NCI-H146 treated with DMSO at 0.1 percent for 48 hours (cell line): ENCODE results near the gene AGAP1.
"Not testable (repeated sequence)": the region's sequence is repeated elsewhere in the genome, so short reads cannot be mapped to it uniquely, and the experiment has no call there.

ENCODE experiments used
- DNase-seq: peaks from one replicate; lab custom pipeline; 2025; ENCODE audit not compliant: unreplicated experiment; lab: John Stamatoyannopoulos, UW

The AGAP1 gene

DNA sequence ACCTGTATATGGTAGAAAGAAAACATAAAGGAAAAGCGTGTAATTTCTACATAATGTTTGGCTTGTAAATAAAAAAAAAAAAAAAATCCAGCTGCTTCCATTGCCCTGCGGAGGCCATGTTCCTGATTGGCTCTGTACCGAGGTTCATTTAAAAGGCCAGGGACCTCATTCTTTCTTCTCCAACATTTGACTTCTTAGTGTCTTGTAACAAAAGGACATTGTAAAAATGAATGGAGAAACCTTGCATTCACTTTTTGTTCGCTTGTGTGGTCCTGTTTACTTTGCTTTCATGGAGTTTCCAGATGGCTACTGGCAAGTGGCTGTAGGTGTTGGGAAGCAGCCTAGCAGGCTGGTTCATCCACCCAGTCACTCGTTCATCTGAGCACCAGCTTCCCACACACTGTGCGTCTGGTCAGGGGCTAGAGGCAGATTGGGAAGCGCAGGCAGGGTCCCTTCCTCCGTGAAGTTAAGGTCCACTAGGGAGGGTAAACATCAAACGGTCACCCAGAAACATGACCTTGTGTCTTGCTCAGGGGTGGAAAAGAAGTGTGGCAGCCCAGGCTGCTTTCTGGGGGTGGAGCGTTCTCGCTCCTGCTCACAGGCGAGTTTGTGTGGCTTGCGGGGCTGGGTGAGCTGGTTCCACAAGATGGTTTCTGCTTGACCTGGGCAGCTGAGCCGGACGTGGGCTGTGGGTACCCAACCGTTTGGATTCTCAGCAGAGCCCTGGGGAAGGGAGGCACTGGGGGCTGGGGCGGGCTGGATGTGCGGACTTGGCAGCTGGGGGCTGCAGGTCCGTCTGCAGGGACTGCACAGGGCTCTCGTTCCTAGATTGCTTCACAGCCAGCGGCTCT lies 260.7 kb downstream of the AGAP1 start:
- no peak for DNase-seq

DNA sequence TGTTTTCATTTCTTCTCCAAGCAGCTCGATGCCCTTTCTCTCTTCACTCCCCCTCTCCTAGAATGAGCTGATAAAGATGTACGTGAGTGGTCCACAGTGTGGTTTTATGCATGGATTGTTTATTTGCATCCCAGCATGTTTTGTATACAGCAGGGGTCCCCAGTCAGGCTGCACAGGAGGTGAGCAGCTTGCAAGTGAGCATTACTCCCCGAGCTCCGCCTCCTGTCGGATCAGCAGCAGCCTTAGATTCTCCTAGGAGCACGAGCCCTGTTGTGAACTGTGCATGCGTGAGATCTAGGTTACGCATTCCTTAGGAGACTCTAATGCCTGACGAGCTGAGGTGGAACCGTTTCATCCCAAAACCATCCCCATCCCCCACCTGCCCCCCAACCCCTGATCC lies 262.6 kb downstream of the AGAP1 start:
- no peak for DNase-seq

DNA sequence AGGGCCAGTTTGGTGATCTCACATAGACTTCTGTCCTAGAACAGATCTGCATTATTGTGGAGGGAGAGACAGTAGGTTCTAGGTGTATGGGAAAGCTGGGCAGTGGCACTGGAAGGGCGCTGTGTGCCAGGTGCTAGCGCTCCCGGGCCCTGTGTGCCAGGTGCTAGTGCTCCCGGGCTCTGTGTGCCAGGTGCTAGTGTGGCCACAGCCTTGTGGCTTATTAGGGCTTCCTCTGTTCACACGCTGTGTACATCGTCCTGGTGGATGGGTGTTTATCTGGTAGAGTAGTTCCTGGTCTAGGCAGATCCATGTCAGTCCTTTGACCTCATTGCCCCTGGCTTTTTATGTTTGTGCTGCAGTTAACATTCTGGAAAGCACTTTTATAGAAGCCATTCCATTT lies 263.4 kb downstream of the AGAP1 start:
- no peak for DNase-seq

DNA sequence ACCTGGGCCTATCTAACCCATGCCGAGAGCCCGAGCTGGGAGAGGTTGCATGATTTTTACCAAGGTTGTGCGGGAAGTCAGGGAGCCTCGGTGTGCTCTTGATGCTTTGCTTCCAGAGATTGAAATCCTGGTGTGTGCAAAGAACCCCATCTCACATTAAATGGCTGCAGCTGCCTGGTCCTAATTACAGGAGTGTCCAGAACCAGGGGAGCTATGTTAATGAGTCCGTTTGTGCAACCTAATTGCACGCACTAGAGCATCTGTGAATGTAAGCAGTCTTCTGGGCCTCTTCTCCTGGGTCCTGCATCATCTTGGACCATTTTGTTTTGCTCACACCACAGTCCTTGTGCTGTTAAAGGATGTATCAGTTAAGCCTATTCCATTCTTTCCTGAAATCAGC lies 263.8 kb downstream of the AGAP1 start:
- no peak for DNase-seq

DNA sequence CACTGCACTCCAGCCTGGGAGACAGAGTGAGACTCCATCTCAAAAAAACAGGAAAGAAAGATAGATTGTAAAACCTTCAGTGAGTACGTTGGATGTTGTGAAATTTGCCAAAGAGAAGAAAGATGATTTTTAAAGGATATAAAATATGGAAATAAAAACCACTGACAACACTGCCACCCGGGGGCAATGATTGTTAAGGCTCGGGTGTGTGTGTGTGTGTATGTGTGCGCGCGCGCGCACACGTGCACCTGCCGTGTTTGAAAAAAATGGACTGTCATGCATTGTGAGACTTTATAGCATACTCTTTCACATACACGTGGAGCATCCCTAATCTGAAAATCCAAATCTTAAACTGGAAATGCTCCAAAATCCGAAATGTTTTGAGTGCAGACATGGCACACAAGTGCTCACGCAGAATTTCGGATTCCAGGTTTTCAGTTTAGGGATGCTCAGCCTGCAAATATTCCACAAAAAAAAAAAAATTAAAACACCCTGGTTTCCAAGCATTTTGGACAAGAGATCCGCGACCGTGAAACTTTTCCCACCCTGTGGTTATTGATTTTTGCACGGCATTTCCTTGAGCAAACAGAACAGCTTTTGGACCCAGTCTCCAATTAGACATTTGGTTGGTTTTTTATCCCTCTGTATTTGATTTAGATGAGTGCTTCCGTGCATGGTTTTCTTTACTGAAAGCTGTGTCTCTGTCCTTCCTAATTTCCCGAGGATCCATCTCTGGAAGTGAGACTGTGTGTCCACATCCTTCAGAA lies 269.2 kb downstream of the AGAP1 start:
- no peak for DNase-seq

DNA sequence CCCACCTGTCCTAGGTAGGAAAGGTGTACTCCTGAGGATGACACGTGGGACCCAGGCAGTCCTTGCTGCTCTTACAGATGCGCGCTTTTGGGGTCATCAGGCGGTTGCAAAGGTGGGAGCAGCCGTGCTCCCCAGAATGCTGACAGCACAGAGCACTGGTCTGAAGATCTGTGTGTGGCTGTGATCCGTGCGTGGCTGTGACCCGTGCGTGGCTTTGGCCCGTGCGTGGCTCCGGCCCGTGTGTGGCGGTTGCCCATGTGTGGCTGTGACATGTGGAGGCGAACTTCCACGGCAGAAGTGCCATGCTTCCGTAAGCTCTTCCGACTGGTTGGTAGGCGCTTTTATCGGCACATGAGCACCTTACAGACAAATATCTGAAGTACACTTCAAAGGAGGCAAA lies 270.0 kb downstream of the AGAP1 start:
- DNase-seq, result no peak

DNA sequence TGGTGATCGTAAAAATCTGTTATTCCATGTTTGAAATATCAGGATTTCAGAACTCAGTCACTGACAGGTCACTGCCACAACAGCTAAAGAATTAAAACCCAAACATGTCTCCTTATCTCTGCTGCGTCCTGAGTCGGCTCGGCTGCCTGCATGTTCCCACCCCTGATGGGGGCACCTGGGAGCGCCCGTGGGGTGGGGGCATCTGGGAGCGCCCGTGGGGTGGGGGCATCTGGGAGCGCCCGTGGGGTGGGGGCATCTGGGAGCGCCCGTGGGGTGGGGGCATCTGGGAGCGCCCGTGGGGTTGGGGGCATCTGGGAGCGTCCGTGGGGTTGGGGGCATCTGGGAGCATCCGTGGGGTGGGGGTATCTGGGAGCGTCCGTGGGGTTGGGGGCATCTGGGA lies 270.6 kb downstream of the AGAP1 start:
- not testable (repeated sequence) for DNase-seq

DNA sequence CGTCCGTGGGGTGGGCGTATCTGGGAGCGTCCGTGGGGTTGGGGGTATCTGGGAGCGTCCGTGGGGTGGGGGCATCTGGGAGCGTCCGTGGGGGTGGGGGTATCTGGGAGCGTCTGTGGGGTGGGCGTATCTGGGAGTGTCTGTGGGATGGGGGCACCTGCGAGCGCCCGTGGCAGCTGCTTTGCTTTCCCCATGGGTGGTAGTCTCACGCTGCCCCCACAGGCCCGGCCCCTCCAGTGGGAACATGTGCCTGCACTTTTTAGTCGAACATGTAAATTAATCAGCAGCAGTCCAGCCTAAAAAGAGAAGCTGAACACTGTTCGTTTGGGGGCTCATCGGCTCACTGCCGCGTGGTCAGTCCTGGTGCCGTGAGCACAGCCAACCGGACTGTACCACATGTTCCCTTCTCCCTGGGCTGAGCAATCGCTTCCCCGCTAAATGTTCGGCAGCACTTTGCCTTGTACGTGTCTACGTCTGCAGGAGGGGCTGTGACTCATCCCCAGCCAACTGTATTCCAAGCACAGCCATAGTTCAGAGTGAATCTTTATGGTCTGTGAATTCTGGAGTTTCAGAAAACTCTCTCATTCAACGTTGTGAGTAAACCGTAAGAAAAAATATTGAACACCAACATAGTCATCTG lies 271.5 kb downstream of the AGAP1 start:
- DNase-seq, result no peak

DNA sequence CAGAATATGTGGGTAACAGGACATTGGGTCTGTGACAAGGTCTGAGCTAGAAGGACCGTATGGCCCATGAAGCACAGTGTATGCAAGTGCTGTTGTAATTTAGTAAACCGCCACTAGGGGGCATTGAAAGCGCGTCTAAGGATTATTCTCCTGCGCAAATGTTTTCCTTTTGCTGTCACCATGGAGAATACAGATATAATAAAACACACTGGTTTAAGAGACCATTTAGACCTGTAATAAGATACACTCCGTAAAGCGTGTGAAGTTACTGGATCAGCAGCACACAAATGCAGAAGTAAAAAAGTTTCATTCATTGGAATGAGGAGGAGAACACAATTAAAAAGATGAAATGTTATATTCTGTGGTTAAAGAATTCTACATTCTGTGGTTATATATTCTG lies 272.4 kb downstream of the AGAP1 start:
- peak; percentile 36 for DNase-seq

DNA sequence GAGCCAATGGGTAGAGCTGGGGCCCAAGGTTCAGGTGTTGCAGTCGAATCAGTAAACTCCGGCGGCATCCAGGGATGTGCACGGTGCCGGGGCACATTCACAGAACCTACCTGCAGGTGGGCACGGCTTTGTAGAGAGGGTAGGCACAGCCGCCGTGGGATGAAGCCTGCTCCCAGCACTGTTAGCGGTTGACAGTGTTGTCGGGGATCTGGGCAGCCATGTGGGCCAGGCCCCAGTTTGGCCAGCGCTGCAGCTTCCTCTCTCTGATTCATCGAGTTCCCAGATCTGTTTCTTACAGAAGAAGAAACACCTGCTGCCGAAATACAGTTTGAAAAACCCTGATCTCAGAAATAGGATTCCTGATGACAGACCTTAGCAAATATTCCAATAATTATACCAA lies 274.8 kb downstream of the AGAP1 start:
- no peak for DNase-seq

DNA sequence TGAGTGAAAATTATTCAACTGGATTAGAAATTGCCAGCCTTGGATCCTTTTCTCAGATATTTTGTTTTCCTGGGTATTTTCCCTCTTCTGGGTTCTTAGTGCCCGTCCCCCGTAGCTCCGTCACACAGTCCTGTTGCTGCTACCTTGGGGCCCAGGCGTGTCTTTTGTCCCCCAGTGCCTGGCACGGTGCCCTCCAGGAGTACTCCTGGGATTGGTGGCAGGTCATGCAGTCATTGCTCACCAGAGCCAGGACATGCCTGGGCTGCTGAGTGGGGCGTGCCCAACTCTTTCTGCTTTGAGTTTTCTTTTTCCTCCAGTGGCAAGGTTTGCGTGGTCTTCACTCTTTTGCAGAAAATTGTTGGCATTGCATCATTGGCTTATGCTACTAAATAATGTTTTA lies 275.2 kb downstream of the AGAP1 start:
- no peak for DNase-seq

DNA sequence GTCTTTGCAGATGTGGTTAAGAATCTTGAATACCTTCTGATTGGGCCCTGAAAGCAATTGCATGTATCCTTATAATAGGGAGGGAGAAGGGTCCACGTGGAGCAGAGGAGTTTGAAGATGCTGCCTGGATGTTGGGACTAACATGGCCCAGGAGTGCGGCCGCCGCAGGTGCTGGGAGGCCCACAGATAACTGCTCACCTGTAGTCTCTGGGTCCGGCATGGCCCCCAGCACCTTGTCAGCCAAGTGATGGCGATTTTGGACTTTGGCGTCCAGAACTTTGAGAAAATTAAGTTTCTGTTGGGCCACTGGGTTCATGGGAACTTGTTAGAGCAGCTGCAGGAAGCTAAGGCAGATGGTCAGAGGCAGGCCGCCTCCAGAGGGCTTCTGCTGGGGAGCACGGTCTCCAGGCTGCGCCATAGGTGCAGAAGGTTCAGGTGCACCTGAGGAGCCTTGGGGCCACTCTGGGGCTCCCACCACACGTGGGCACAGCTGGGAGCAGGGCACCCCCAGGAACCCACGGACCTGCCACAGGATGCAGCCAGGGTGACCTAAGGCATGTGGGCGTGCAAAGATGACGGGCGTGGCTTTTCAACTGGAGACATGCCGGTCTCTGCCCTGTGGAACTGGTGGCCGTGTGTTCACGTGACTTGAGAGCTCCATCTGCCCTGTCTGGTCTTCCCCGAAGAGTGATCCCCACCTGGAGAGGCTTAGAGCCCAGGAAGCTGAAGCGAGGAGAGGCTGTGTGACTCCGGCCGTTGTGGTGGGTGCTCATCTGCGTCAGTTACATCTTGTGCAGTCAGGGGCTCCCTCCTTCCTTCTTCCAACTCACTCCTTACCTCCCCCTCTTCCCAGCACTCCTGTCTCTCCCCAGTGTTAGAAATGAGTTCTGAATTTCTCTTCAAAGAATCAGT lies 277.3 kb downstream of the AGAP1 start:
- DNase-seq, result no peak

DNA sequence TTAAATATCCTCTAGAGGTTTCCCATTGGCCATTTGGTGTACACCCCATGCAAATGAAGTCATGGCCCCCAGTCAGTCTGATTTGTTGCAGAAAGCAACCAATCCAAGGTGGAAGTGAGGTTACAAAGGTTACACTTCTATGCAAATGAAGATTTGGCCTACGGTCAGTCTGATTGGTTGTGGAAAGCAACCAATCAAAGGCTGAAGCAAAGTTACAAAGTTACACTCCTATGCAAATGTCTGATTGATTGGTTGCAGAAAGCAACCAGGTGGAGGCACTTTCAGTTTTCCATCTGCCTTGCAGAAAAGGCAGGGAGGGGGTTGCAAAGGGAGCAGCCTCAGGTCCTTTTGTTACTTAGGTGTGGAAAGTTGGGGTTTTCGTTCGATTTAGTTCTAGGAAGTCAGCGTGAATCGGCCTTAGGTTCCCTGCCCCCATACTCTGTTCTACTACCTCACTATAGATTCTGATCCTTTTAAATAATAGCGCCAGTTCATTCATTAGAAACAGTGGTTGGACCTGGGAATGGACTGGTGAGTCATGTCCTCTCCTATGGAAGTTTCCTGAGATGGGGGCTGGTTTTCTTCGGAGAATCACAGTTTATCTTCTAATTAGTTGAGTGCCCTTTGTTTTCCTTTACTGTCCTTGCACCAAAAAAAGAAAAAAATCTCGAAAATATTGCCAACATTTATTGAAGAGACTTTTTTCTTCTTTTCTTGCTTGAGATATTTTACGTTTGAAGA lies 279.5 kb downstream of the AGAP1 start:
- no peak for DNase-seq

DNA sequence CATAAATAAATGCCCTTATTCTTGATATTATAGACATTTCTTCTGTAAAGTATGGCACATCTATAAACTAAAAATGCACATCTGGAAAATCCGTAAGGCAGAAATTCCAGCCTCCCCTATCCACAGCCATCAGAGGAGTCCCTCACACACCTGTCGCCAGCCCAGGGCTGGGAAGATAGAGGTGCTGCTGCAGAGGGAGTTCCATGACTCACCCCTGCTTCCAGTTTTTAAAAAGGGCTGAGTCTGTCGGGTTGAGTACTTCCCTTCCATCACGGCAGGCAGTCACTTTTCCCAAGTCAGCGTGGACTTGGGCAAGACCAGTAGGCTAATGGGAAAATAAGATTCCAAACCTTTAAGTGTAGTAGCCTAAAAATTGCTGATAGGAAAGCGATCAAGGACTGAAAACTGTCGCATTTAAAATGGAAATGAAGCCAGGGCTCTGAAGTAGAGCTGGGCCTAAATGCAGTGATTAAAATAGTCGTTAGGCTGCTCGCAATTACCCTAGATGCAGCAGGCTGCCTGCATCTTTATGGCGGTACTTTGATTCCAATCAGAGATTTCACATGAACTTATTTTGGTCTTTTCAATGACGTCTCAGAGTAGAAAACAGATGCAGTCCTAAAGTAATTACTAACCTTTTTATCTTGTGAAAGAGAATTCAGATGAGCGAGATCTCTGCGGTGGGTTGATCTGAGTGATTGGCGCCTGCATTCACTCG lies 280.5 kb downstream of the AGAP1 start:
- DNase-seq, result no peak

DNA sequence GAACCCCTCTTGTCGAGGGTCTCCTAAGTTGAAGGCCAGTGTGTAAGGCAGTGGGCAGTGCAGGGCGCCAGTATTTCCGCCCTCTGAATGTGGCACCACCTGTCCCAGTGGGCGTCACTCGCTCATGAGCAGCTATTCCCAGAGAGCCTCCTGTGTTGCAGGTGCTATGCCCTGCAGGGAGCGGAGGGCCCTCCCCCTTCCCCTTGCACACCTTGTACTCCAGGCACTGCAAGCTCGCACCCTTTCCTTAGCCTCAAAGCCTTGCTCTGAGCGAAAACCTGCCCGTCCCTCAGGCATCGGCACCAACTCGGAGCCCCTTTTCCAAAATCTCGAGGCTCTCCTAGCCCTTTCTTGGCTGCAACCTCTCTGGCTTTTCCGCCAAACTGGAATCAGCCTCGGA lies 282.7 kb downstream of the AGAP1 start:
- DNase-seq, result no peak

DNA sequence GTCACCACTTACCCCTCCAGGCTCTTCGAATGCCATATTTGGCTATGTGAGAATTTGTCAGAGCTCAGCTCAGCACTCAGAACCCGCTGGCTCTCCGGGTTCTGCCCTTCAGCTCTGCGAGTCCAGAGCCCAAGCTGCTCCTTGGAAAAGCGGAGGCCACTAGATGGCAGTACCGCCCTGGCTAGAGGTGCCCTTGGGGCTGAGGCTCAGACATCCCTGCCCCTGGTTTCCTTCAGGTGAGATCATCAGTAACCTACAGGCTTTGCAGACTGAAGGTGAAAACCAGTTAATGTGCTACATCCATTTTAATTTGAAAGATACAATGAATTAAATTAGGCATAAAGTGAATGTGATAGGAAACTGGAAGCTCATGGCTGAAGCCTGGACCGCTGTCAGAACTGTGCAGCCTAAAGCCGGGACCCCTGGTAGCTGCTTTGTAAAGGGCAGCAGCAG lies 285.6 kb downstream of the AGAP1 start:
- no peak for DNase-seq

DNA sequence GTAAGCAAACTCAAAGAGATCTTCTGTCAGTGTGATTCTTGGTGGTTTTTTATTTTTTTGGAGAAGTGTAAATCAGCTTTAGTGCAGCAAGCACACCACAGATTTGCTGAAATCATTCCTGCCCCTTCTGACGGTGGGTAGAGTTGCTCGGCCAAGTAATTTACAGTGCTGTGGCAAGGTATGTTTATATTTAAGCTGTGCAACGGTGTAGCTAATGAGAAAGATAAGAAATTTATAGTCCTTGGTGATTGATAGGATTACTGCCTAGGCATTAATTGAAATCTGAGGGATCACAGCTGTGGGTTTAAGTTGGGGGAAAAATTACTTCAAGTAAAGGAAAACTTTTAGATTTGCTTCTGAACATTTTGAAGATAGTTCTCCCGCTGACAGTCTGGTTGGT lies 286.6 kb downstream of the AGAP1 start:
- no peak for DNase-seq

DNA sequence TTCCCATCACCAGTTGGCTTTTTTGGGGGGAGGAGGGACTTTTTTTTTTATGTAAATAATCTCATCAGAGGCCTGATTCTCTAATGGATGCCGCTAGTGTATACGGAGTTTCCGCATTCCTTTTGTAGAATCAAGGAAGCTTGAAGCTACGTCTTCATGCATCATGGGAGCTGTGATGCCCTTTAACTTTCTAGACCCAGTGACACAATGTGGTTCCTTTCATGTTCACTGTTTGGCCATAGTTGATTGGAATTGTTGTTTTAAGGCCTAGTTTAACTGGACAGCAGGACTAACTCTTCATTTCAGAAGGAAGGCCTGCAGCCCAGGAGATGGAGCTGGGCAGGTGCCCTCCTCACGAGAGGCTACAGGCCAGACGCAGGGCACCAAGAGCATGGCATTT lies 287.9 kb downstream of the AGAP1 start:
- DNase-seq, result no peak

DNA sequence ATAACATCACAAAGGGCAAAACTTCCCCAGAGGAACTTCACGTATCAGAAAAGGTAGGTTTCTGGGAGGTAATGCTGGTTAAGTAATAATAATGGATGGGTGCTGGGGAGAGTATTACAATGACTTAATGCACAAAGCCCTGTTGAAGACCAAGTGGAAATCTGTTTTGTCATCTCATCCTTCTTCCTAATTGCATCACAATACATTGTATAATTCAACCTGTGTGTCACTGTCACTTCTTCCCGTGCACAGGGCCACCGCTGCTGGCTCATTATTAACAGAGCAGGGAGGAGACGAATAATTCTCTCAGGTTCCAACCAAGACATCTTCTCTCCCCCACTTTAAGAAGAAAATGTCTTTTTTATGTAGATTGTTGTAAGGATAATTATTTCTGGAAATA lies 290.9 kb downstream of the AGAP1 start:
- DNase-seq, result no peak

DNA sequence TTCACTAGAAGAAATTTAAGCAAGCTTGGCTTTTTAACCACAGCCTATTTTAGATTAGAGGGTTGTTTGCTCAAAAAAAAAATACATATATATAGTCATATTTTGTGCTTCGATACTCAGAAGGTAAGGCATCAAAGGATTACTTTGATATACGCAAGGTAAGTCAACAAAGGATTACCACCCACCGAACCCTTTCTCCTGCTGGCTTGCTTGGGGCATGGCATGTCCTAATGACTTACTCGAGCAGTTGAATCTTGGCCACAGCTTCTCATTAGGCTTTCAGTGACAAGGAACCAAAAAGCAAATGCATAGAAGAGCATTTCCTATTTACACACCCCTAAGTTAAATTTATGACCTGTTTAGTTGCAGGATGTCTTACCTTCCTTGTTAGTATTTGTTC lies 295.7 kb downstream of the AGAP1 start:
- no peak for DNase-seq
